ENCODE measurements around the gene MISFA.
"Not testable (repeated sequence)": the region's sequence is repeated elsewhere in the genome, so short reads cannot be mapped to it uniquely, and the experiment has no call there.

MISFA gene

DNA sequence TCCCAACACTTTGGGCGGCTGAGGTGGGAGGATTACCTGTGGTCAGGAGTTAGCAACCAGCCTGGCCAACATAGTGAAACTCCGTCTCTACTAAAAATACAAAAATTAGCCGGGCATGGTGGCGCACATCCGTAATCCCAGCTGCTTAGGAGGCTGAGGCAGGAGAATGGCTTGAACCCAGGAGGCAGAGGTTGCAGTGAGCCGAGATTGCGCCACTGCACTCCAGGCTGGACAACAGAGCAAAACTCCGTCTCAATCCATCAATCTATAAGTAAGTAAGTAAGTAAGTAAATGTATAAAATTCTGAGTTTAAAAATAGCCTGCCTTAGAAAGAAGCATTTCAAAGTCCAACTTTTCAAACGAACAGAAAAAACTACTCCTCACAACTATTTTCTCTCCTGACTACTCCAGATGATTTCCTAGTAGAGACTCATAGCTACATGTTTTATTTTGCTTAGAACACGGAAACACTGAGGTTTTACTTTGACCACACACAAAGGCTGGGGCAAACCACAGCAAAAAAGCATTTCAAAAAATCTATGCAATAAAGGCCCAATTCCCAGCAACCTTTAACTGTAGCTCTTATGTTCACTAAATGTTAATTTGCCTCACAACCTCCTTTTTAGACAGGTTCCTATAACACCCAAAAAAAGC is 18.2 kb downstream of the MISFA start:
- DNase-seq (ENCODE audit: low read depth in 2 of 2) = peak in 1 of 2 donors; percentile 7

DNA sequence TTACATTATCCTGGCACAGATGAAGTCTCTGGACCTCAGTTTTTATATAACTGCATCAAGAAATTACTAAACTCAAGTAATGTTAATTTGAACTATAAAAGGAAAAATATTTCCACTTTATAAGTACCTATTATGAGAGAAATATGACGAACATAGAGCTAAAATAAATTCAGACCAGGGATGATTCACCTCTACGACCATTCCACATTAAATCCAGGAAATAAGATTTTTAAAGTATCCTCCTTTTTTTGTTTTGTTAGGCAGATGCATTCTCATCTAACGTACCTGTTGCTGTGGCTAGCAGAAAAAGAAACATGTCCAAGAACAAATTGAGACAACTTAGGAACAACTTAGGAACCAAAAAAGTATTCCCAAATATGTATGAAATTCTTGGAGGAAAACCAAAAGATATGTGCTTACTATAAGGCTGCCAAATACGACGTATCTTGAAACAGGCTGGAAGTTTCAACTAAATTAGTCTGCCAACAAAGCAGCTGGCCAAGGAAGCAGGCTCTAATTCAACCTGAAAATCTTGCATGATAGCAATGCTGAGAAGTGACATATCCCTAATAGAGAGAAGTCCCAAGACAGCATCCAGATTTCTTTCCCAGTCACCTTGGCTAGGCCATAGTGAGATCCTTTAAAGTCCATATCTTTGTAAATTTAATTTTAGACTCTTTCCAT is 18.9 kb downstream of the MISFA start:
- no peak for DNase-seq (ENCODE audit: low read depth in 2 of 2)

DNA sequence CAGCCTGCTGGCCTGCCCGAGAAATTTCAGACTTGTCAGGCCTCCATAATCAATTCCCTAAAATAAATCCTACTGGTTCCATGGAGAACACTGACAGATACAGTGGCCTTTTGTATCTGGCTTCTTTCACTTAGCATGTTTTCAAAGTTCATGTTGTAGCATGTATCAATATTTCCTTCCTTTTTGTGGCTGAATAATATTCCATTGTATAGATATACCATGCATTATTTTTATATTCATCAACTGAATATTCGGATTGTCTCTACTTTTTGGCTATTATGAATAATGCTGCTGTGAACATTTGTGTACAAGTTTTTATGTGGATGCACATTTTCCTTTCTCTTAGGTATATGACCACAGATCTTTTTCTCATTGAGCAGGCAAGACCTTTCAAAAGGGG is 24.1 kb downstream of the MISFA start:
- DNase-seq (ENCODE audit: low read depth in 2 of 2) = no peak

DNA sequence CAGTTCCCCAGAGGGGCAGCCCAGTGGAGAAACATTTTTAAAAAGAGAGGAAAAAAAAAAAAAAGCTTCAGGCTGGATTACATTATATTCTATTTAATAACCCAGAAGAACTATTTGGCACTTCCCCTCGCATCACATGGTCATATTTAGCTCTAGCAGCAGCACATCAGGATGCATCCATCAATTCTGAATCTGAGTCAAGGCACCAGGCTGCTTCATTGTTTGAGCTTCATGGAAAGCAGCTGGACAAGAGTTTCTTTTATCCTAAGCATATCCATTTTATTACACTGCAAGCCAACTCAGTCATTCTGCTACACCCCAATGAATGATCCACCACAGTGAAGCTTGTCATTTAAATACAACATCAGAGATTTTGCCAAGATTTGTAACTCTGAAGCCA is 24.6 kb downstream of the MISFA start:
- no peak for DNase-seq (ENCODE audit: low read depth in 2 of 2)

DNA sequence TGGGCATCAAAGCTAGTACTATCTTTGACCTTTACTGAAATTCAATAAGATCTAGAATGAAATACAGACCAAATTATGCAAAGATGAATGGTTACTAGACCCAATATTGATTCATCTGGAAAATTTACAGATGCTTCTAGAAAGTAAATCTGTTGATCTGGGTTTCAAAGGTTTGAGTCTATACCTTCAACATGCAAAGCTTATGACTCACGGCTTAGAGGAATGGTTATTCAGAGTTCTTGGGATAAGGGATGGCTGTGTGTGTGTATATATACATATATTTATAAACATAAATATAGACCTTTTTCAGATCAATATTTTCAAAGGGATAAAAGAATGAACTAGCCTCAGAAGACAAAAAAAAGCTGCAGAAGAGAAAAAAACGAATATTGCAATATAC is 33.3 kb downstream of the MISFA start:
- DNase-seq (ENCODE audit: low read depth in 2 of 2) = no peak

DNA sequence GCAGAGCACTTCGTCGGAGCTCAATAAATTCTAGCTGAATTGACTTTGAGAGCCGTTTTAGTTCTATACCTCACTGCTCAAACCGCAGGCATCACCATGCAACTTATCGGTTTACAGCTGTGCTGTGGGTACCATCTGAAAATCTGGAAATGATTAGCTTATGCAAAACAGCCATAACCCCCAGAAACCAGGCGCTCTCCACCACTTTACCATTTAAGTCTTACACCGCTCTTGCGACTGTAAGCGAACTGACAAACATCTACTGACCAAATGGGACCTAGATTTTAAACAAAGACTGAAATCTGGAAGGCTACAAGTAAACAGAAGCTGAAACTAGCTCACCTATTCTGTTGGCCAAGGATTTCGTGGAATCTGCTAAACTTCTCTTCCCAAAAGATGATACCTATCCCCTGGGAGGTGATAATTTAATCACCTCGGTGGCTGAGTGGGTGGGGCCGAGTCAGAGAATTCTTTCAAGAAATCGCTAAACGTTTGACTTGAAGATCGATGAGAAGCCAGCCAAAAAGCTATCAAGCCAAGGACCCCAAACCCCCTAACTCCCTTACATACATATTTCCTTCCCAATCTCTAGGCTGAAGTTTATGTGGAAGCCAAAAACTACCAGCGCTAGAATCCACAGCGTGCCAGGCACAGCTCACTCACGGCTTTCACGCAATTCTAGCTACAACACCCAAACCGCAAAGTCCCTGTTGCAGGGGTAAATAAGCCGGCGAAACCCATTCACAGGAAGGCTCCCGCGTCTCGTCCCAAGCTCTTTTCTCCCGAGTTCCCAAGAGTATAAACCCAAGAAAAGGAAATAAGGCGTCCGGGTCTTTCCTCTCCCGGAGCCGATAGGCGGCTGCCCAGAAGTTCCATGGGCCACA is 33.9 kb downstream of the MISFA start:
- peak in 1 of 2 donors; percentile 5 for DNase-seq (ENCODE audit: low read depth in 2 of 2)

DNA sequence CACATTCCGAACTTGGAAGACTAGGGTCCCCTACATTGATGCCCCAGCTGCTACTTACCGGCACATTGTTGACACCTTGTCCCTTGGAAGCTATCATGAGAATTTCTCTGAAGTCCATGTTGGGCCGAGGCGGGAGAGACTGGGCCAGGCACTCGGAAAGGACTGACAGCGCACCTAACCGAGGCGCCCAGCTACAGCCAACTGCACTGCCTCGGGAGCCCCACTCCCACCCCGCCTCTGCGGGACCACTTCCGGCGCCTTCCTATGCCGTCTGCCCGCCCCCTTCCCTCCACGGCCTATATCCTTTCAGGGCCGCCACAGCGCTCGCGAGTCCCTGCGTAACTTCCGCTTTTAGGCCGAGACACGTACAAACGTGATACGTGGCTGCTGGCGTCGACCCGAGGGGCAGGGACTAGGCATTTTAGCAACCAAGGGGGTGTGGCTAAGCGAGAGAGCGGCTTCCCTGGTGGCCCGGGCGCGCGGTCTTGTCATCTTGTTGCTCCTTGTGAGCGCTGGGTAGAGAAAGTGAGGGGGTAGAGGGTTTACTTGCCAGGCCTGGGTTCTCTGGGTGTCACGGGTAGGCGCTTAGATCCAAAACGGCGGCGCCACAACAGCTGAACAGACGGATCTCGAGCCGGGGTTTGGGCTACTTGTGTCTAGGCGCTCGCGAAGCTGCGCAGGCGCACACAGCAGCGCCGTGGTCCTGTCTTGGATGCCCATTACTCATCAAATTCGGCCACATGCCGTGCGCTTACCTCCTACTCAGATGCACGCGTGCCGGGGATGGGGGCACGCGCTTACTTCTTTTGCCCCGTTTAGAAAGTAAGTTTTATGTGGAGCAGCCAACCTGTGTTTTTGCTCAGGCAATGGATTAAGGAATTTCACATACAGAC is 34.8 kb downstream of the MISFA start, which contains the start of gene SPTY2D1:
SPTY2D1 (minus strand) TSS at position 203 of the 893 bp plus-strand sequence; CDS start at position 118, 85 bp downstream.
- DNase-seq (ENCODE audit: low read depth in 2 of 2) = peak; percentile 96 to 97

DNA sequence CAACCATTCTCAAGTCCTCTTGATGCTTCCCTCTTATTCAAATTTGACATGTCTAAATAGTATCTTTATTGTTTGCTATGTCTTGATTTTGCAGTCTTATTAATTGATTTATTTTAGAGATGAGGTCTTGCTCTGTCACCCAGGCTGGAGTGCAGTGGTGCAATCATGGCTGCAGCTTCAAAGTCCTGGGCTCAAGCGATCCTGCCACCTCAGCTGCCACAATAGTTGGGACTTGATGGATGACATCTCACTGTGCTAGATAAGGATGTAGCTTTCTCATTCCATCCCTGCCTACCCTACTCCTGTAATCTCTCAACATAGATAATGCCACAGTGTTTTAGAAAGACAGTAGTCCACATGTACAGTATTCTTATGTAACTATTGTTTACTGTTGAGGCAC is 42.1 kb downstream of the MISFA start:
- DNase-seq (ENCODE audit: low read depth in 2 of 2) = no peak

DNA sequence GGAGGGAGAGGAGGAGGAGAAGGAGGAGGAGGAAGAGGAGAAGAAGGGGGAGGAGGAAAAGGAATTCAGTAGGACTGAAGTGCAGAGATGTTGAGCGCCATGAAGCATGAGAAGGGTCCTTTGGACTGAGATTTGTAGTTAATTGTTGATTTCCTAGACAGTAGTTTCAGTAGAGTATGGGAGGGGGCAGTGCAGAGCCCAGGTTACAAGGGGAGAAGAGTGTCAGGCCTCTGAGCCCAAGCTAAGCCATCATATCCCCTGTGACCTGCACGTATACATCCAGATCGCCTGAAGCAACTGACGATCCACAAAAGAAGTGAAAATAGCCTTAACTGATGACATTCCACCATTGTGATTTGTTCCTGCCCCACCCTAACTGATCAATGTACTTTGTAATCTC is 43.4 kb downstream of the MISFA start:
- DNase-seq (ENCODE audit: low read depth in 2 of 2) = not testable (repeated sequence)

DNA sequence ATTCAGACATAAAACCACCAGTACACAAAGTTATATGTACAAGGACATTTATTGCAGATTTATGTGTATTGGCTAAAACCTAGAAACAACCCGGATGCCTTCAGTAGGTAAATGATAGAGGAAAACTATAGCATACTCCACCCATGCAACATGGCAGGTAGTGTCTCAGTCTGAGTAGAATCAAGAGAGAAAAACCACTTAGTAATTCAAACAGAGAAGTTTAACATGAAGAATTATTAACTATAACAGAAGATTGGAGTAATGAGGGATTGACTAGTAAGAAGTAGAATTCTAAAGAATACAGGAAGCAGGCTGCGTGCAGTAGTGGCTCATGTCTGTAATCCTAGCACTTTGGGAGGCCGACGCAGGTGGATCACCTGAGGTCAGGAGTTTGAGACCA is 50.8 kb downstream of the MISFA start:
- DNase-seq (ENCODE audit: low read depth in 2 of 2) = no peak

DNA sequence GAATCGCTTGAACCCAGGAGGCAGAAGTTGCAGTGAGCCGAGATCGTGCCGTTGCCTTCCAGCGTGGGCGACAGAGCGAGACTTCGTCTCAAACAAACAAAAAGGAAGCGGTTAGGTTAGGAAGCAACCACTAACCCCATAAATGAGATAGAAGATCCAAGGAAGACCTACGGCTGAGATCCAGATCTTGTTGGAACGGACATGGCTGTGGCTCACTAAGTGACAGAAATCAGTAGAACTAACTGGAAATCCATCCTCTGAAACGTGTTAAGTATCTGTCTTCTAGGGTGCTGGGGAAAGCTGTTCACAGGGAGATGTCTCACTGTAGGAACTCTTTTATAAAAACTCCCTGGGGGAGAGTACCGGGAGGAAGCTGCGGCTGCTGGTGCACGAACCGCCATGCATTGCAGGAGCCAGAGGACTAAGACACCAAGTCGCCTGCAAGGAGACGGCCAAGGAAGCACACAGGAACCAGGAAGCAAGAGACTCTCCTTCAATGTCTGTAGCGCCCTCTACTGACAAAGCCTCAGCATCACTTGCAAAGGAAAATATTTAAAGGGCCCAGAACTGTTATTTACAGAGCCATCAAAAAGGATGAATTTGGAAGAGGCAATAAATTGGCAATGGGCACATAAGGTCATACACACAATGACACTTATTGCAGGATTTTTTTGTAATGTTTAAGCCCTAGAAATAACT is 51.4 kb downstream of the MISFA start:
- no peak for DNase-seq (ENCODE audit: low read depth in 2 of 2)
